ENCODE data around the gene FOXL2. TPM values are rescaled to one million over a fixed set of nuclear protein-coding genes. Genes with fewer than 3 reads are reported as not detected.

The FOXL2 gene
- total RNA-seq, 1 experiment from 2014 or later, result 12.7 TPM

- intact Hi-C loops (cut with micrococcal nuclease; ENCODE audit: unreplicated experiment), result no loop called here
- Histone ChIP-seq H3K4me1 (ENCODE audit: control insufficient read depth, insufficient read depth, low read length) (peaks cover 4% of the 10 kb centered on the region), H3K27ac (ENCODE audit: low read length) (no peak overlapping the region), H3K4me3 (ENCODE audit: low read depth in 2 of 2, low read length in 2 of 2) (no peak overlapping the region), H3K36me3 (ENCODE audit: control insufficient read depth, insufficient read depth, low read length) (no peaks in the 10 kb centered on the region), H3K27me3 (ENCODE audit: control insufficient read depth, insufficient read depth, low read length) (no peaks in the 10 kb centered on the region), H3K9me3 (ENCODE audit: control insufficient read depth, insufficient read depth, low read depth, low read length) (no peaks in the 10 kb centered on the region)
- DNase-seq (ENCODE audit: low read depth, low spot score) (no peak), ATAC-seq (no peak)
- TF ChIP-seq, protein P1, sequence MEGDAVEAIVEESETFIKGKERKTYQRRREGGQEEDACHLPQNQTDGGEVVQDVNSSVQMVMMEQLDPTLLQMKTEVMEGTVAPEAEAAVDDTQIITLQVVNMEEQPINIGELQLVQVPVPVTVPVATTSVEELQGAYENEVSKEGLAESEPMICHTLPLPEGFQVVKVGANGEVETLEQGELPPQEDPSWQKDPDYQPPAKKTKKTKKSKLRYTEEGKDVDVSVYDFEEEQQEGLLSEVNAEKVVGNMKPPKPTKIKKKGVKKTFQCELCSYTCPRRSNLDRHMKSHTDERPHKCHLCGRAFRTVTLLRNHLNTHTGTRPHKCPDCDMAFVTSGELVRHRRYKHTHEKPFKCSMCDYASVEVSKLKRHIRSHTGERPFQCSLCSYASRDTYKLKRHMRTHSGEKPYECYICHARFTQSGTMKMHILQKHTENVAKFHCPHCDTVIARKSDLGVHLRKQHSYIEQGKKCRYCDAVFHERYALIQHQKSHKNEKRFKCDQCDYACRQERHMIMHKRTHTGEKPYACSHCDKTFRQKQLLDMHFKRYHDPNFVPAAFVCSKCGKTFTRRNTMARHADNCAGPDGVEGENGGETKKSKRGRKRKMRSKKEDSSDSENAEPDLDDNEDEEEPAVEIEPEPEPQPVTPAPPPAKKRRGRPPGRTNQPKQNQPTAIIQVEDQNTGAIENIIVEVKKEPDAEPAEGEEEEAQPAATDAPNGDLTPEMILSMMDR (IDR thresholded peaks at IDR 0.05), result no peak
- TF ChIP-seq SIN3A (IDR thresholded peaks at IDR 0.05; ENCODE audit: borderline replicate concordance, insufficient read depth, low read depth, low read length) (no peak), TCF7L2 (IDR thresholded peaks at IDR 0.05; ENCODE audit: low read depth, low read length) (no peak), POLR2AphosphoS5 (IDR thresholded peaks at IDR 0.05; ENCODE audit: low read depth, low read length) (no peak)
- TF ChIP-seq, protein P2, sequence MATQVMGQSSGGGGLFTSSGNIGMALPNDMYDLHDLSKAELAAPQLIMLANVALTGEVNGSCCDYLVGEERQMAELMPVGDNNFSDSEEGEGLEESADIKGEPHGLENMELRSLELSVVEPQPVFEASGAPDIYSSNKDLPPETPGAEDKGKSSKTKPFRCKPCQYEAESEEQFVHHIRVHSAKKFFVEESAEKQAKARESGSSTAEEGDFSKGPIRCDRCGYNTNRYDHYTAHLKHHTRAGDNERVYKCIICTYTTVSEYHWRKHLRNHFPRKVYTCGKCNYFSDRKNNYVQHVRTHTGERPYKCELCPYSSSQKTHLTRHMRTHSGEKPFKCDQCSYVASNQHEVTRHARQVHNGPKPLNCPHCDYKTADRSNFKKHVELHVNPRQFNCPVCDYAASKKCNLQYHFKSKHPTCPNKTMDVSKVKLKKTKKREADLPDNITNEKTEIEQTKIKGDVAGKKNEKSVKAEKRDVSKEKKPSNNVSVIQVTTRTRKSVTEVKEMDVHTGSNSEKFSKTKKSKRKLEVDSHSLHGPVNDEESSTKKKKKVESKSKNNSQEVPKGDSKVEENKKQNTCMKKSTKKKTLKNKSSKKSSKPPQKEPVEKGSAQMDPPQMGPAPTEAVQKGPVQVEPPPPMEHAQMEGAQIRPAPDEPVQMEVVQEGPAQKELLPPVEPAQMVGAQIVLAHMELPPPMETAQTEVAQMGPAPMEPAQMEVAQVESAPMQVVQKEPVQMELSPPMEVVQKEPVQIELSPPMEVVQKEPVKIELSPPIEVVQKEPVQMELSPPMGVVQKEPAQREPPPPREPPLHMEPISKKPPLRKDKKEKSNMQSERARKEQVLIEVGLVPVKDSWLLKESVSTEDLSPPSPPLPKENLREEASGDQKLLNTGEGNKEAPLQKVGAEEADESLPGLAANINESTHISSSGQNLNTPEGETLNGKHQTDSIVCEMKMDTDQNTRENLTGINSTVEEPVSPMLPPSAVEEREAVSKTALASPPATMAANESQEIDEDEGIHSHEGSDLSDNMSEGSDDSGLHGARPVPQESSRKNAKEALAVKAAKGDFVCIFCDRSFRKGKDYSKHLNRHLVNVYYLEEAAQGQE (IDR thresholded peaks at IDR 0.05; ENCODE audit: insufficient read depth in 1 of 2, low read depth in 2 of 2, low read length in 1 of 2), result no peak
- in situ Hi-C loops (cut with HindIII; ENCODE audit: low pct_unique_long_range_greater_than_20kb, low sequenced_read_pairs), result loop anchor here (10.0 kb wide), 1 partner anchor 114 kb away; no protein-coding TSS in a partner anchor
- ChIA-PET CTCF (no interaction called here), POLR2A (interaction anchor here (0.5 kb wide), 1 partner anchor 211 kb away, joined by 3 read pairs; no protein-coding TSS in a partner anchor)
- no TSS peak for BruUV-seq (replicated peaks)
These were observed 18.1 kb downstream of the FOXL2 start for GRCh38 chr3:138928727-138929372.

DNA sequence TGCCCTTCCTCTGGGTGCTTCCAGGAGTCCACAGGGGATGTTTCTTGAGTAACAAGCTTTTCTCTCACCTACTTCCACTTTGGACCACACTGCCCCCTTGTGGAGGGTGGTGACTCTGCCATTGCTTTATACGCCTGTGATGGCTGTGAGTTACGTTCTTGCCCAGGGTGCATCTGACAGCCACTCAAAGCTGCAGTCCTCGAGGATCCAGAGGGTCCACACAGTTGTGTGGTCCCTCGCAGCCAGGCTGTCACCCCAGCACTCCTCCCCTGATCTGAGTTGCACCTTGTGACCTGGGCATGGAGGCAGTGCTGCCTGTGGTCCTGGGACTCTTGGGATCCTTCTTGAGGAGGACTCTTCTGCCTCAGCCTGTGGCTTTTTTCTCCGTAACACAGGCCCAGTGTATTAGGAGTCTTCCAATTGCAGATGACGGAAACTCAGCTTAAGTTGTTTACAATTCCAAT, 23.4 kb downstream of the FOXL2 start:
- ChIA-PET CTCF (interaction anchor here (0.5 to 2.3 kb wide), 23 partner anchors 10 to 593 kb away, joined by 3 to 33 read pairs (median 4); partner anchors contain the start of gene CEP70), POLR2A (interaction anchor here (0.6 kb wide), 2 partner anchors 328 to 1098 kb away, joined by 3 read pairs; no protein-coding TSS in a partner anchor)
- no peak overlapping the region; the same call in 1 of the 2 replicates for H3K27ac ChIP-seq (ENCODE audit: low read length)
- intact Hi-C loops (cut with micrococcal nuclease; ENCODE audit: unreplicated experiment) (loop anchor here (2.0 to 5.0 kb wide), 4 partner anchors 225 to 507 kb away; partner anchors contain the start of gene CEP70), in situ Hi-C loops (cut with HindIII; ENCODE audit: low pct_unique_long_range_greater_than_20kb, low sequenced_read_pairs) (loop anchor here (10.0 kb wide), 1 partner anchor 109 kb away; no protein-coding TSS in a partner anchor)
- H3K36me3 ChIP-seq (ENCODE audit: control insufficient read depth, insufficient read depth, low read length), result no peaks in the 10 kb centered on the region
- H3K9me3 ChIP-seq (ENCODE audit: control insufficient read depth, insufficient read depth, low read depth, low read length), result no peaks in the 10 kb centered on the region
- no TSS peak for BruUV-seq (replicated peaks)
- TF ChIP-seq TCF7L2 (IDR thresholded peaks at IDR 0.05; ENCODE audit: low read depth, low read length), result no peak
- TF ChIP-seq, protein P1 (IDR thresholded peaks at IDR 0.05), result peak; percentile 96
- peak; percentile 81 for DNase-seq (ENCODE audit: low read depth, low spot score)
- H3K4me1 ChIP-seq (ENCODE audit: control insufficient read depth, insufficient read depth, low read length), result peaks cover 27% of the 10 kb centered on the region
- peak overlapping the region in 1 of 2 experiments; percentile 19; a peak in 1 of 4 replicates for H3K4me3 ChIP-seq (ENCODE audit: low read depth in 2 of 2, low read length in 2 of 2)
- ATAC-seq, result peak; percentile 82
- H3K27me3 ChIP-seq (ENCODE audit: control insufficient read depth, insufficient read depth, low read length), result no peaks in the 10 kb centered on the region

All from Panc1 (cell line).